ENCODE measurements around the gene SUPT4H1.

DNA sequence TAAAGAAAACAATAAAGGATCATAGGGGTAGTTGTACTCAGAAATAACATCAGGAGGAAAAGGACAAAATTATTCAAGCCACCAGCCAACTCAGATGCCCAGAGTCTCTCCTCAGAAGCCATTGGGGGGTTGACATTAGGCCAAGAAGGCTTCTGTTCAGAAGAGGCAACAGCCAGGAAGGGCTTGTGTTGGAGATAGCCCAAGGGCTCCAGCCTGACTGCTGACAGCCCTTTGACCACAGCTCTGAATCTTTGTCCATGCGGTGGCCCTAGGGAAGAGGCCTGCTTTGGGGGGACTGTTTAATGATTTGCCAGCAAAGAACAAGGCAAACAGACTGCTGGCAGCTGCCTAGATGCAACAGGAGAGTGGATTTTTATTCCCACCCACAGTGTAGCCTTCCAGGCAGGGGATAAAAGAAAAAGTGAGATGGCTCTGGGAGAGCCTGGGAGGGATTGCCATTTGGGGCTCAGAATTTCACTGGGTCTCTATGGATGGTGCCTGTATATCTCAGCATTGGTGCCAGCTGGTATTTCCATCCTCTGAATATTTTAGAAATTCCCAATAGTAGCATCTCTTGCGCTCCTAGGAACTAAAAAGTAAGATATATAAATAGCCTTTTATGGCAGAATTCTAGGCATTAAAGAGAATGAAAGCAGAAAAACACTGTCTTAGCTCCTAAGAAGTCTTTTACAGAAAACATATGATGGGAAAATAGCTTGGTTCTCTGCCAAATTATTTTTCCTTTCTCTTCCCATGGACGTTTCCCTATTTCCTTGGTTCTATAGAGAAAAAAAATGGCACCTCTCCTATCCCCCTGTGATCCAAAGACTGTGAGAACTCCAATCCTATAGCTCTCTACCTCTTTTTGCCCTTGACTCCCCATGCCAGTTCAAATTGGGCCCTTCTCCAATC, 29.4 kb upstream of the SUPT4H1 start:
- TF ChIP-seq, protein P1, sequence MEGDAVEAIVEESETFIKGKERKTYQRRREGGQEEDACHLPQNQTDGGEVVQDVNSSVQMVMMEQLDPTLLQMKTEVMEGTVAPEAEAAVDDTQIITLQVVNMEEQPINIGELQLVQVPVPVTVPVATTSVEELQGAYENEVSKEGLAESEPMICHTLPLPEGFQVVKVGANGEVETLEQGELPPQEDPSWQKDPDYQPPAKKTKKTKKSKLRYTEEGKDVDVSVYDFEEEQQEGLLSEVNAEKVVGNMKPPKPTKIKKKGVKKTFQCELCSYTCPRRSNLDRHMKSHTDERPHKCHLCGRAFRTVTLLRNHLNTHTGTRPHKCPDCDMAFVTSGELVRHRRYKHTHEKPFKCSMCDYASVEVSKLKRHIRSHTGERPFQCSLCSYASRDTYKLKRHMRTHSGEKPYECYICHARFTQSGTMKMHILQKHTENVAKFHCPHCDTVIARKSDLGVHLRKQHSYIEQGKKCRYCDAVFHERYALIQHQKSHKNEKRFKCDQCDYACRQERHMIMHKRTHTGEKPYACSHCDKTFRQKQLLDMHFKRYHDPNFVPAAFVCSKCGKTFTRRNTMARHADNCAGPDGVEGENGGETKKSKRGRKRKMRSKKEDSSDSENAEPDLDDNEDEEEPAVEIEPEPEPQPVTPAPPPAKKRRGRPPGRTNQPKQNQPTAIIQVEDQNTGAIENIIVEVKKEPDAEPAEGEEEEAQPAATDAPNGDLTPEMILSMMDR (IDR thresholded peaks at IDR 0.05; ENCODE audit: low read depth, low read length): no peak
- no peak for TF ChIP-seq EZH2phosphoT487 (IDR thresholded peaks at IDR 0.05; ENCODE audit: low read depth)

Data from OCI-LY3 (cell line).